DND-41 (cell line): ENCODE results near the gene ZNF740.

Experiments
- ATAC-seq: fragments of 200-7000 bp; cut with Tn5 transposase; 3 replicates; pipeline ENCODE4 v1.9.1; 2021; ENCODE audit warnings: low read depth; ENCODE audit not compliant: insufficient read depth
- DNase-seq: peaks from one replicate; pipeline ENCODE4 v3.0.0-alpha.2; 2020
- H2AFZ ChIP-seq: 2 replicates; pipeline ENCODE4 v1.6.0; 2012; ENCODE audit warnings: low read depth, low read length
- H3K27ac ChIP-seq: 2 replicates; pipeline ENCODE4 v1.5.1; 2012; ENCODE audit warnings: low read length, inconsistent platforms
- H3K27me3 ChIP-seq: fragments of 200-600 bp; sonication (generic); 2 replicates; pipeline ENCODE4 v1.6.0; 2012; ENCODE audit warnings: low read length, mild to moderate bottlenecking, inconsistent platforms; ENCODE audit not compliant: insufficient read depth, poor library complexity
- H3K36me3 ChIP-seq: 2 replicates; pipeline ENCODE4 v1.5.1; 2012; ENCODE audit warnings: low read length, inconsistent platforms; ENCODE audit not compliant: insufficient read depth
- H3K4me1 ChIP-seq: 2 replicates; pipeline ENCODE4 v1.5.1; 2012; ENCODE audit warnings: mild to moderate bottlenecking, low read length; ENCODE audit not compliant: insufficient read depth
- H3K4me2 ChIP-seq: 2 replicates; pipeline ENCODE4 v1.6.0; 2012; ENCODE audit warnings: mild to moderate bottlenecking, moderate library complexity, low read length, inconsistent platforms; ENCODE audit not compliant: insufficient read depth
- H3K4me3 ChIP-seq, 2 experiments: fragments of 200-600 bp in 1 of 2; shearing (Covaris generic) in 1 of 2; 2 replicates each; pipeline ENCODE4 v1.5.1; 2012 to 2016; ENCODE audit warnings: inconsistent platforms in 2 of 2, low read length in 2 of 2, mild to moderate bottlenecking in 2 of 2, low read depth in 1 of 2, moderate library complexity in 1 of 2
- H3K79me2 ChIP-seq: 2 replicates; pipeline ENCODE4 v1.6.0; 2012; ENCODE audit warnings: low read length, inconsistent platforms; ENCODE audit not compliant: insufficient read depth
- H3K9ac ChIP-seq: 2 replicates; pipeline ENCODE4 v1.6.0; 2012; ENCODE audit warnings: low read depth, mild to moderate bottlenecking, inconsistent platforms, low read length, moderate library complexity
- H3K9me3 ChIP-seq: 2 replicates; pipeline ENCODE4 v1.5.1; 2012; ENCODE audit warnings: low read length, moderate library complexity, mild to moderate bottlenecking, inconsistent platforms; ENCODE audit not compliant: insufficient read depth, severe bottlenecking
- H4K20me1 ChIP-seq: 2 replicates; pipeline ENCODE4 v1.6.0; 2012; ENCODE audit warnings: low read length; ENCODE audit not compliant: insufficient read depth
- EZH2 ChIP-seq: IDR thresholded peaks from 3 replicates; pipeline ENCODE4 v1.6.1; 2012; ENCODE audit warnings: borderline replicate concordance, low read depth, mild to moderate bottlenecking, moderate library complexity, low read length, inconsistent platforms; ENCODE audit not compliant: severe bottlenecking
- TF ChIP-seq, protein P1 (sequence below): IDR thresholded peaks from 2 replicates; pipeline ENCODE4 v1.5.1; 2012; ENCODE audit warnings: borderline replicate concordance, low read length, moderate library complexity, mild to moderate bottlenecking; ENCODE audit not compliant: poor library complexity, severe bottlenecking; ENCODE audit errors: extremely low read depth

ZNF740 gene

DNA sequence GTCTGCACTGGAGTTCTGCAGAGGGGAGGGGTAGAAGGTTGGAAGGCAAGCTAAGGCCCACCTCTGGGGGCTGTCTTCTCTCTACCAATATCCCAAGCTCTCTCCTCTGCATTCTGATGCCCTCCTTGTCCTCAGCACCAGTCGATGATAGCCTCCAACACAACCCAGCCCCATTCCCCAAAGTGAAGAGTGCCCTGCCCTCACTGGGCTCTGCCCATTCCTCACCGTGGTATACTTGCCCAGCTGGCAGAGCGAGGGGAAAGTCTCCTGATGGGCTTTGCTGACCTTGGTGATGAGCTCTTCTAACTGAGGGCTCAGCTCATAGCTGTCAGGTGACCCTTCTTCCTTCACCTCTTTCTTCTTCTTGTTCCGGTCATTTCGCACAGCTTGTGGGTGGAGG, 33.7 kb downstream of the ZNF740 start:
- no peak for ATAC-seq
- H3K9ac ChIP-seq, result no peak overlapping the region
- no peak overlapping the region for H3K27ac ChIP-seq
- H2AFZ ChIP-seq, result 0 out of 2 replicates have a peak overlapping the region, but pooled peaks have one; percentile 68
- H3K4me2 ChIP-seq, result no peak overlapping the region
- no peak for DNase-seq
- H3K9me3 ChIP-seq, result no peaks in the 10 kb centered on the region
- H3K36me3 ChIP-seq, result no peaks in the 10 kb centered on the region
- peaks cover 3% of the 10 kb centered on the region for H3K27me3 ChIP-seq
- no peak for TF ChIP-seq EZH2
- TF ChIP-seq, protein P1, sequence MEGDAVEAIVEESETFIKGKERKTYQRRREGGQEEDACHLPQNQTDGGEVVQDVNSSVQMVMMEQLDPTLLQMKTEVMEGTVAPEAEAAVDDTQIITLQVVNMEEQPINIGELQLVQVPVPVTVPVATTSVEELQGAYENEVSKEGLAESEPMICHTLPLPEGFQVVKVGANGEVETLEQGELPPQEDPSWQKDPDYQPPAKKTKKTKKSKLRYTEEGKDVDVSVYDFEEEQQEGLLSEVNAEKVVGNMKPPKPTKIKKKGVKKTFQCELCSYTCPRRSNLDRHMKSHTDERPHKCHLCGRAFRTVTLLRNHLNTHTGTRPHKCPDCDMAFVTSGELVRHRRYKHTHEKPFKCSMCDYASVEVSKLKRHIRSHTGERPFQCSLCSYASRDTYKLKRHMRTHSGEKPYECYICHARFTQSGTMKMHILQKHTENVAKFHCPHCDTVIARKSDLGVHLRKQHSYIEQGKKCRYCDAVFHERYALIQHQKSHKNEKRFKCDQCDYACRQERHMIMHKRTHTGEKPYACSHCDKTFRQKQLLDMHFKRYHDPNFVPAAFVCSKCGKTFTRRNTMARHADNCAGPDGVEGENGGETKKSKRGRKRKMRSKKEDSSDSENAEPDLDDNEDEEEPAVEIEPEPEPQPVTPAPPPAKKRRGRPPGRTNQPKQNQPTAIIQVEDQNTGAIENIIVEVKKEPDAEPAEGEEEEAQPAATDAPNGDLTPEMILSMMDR, result no peak
- peaks cover 10% of the 10 kb centered on the region for H3K4me1 ChIP-seq
- H3K79me2 ChIP-seq, result no peaks in the 10 kb centered on the region
- no peak overlapping the region for H3K4me3 ChIP-seq
- no peaks in the 10 kb centered on the region for H4K20me1 ChIP-seq

DNA sequence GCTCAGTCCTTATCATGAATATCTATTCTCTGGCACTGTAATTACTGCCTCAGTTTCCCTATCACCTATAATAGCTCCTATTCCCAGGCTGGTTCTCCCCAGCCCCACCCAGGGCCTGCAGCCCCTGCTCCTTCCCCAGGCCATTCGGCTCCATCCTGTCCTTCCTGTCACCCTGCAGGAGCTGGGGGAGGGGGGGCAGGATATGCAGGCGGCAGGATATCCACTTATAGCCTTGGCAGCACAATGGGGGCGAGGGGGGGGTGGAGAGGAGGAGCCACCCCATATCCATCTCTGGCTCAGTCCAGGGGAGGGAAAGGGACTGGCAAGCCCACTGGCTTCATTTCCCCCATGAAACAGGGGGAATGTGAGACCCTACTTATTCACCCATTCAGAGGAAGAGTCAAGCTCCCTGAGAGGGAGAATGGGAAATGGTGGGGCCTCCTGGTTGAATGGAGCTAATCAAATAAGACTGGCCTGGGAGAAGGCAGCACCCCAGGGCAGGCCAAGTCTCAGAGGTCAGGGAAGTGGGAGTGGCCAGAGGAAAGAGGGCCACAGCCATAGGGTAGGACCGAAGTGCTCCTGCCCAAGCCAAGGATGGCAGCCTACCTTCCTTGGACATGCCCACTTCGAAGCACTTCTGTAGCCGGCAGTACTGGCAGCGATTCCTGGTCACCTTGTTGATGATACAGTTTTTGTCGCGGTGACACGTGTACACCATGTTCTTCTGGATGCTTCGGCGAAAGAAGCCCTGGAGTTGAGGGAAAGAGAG, 34.3 kb downstream of the ZNF740 start:
- no peaks in the 10 kb centered on the region for H3K79me2 ChIP-seq
- no peaks in the 10 kb centered on the region for H3K36me3 ChIP-seq
- no peak overlapping the region for H3K4me2 ChIP-seq
- H3K4me3 ChIP-seq, result no peak overlapping the region
- DNase-seq, result no peak
- TF ChIP-seq, protein P1, result no peak
- TF ChIP-seq EZH2, result no peak
- no peak overlapping the region for H2AFZ ChIP-seq
- H3K27me3 ChIP-seq, result peaks cover 9% of the 10 kb centered on the region
- peaks cover 14% of the 10 kb centered on the region for H3K4me1 ChIP-seq
- no peaks in the 10 kb centered on the region for H3K9me3 ChIP-seq
- H3K9ac ChIP-seq, result no peak overlapping the region
- no peak overlapping the region for H3K27ac ChIP-seq
- H4K20me1 ChIP-seq, result no peaks in the 10 kb centered on the region
- ATAC-seq, result no peak

DNA sequence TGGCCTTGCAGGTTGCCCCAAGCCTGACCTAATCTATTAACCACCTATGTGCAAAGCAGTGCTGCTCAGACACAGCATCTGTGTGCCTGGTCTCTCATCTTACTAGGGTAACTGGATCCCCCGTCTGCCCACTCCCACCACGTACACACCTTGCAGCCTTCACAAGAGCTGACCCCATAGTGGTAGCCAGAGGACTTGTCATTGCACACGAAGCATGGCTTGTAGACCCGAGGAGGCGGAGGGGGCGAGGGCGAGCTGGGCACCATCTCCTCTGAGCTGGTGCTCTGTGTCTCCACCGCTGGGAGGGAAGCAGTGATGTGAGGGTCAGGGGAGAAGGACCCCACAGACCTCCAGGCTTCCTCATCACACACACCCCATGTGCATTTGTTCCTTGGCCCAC, 35.0 kb downstream of the ZNF740 start:
- ATAC-seq (no peak), DNase-seq (no peak)
- H3K4me3 ChIP-seq, result no peak overlapping the region
- H3K9me3 ChIP-seq, result no peaks in the 10 kb centered on the region
- no peak overlapping the region for H2AFZ ChIP-seq
- TF ChIP-seq, protein P1, result no peak
- peaks cover 15% of the 10 kb centered on the region for H3K27me3 ChIP-seq
- H3K9ac ChIP-seq, result no peak overlapping the region
- no peaks in the 10 kb centered on the region for H4K20me1 ChIP-seq
- peaks cover 20% of the 10 kb centered on the region for H3K4me1 ChIP-seq
- H3K4me2 ChIP-seq, result no peak overlapping the region
- no peak overlapping the region for H3K27ac ChIP-seq
- no peaks in the 10 kb centered on the region for H3K36me3 ChIP-seq
- no peaks in the 10 kb centered on the region for H3K79me2 ChIP-seq
